NB4 (cell line): ENCODE measurements around the gene C2CD5.
"Not testable (repeated sequence)": the region's sequence is repeated elsewhere in the genome, so short reads cannot be mapped to it uniquely, and the experiment has no call there.

Source experiments
- DNase-seq: peaks from one replicate; pipeline ENCODE4 v3.0.0; 2010; ENCODE audit warnings: low read depth
- H3K4me3 ChIP-seq: one replicate; pipeline ENCODE4 v1.5.1; 2011; ENCODE audit warnings: mild to moderate bottlenecking, low read depth, low read length, moderate library complexity
- CTCF ChIP-seq: IDR thresholded peaks from one replicate; pipeline ENCODE4 v1.5.1; 2012; ENCODE audit warnings: low read depth, low read length
- MAX ChIP-seq: IDR thresholded peaks from 2 replicates; pipeline ENCODE4 v1.6.1; 2011; ENCODE audit warnings: low read depth, low read length
- MYC ChIP-seq: IDR thresholded peaks from 2 replicates; pipeline ENCODE4 v1.6.1; 2011; ENCODE audit warnings: low read depth, low read length
- POLR2A ChIP-seq: IDR thresholded peaks from 2 replicates; pipeline ENCODE4 v1.6.1; 2011; ENCODE audit warnings: mild to moderate bottlenecking; ENCODE audit not compliant: insufficient read length; ENCODE audit errors: extremely low read depth

C2CD5 gene

GRCh38 chr12:22488478-22488877, 55.9 kb downstream of the C2CD5 start:
- no peak overlapping the region for H3K4me3 ChIP-seq
- DNase-seq = no peak
- TF ChIP-seq MYC (no peak), CTCF (no peak), POLR2A (no peak)

- DNase-seq, H3K4me3 ChIP-seq: not testable (repeated sequence)
Observed at GRCh38 chr12:22487683-22488082, 56.7 kb downstream of the C2CD5 start.

GRCh38 chr12:22481547-22482104, 62.7 kb downstream of the C2CD5 start:
- DNase-seq = no peak
- TF ChIP-seq CTCF (no peak), MAX (no peak), MYC (no peak), POLR2A (no peak)
- H3K4me3 ChIP-seq = no peak overlapping the region

GRCh38 chr12:22480814-22481213, 63.5 kb downstream of the C2CD5 start:
- DNase-seq, H3K4me3 ChIP-seq: not testable (repeated sequence)

GRCh38 chr12:22480016-22480415, 64.3 kb downstream of the C2CD5 start:
- no peak for DNase-seq
- TF ChIP-seq CTCF (no peak), MAX (no peak), POLR2A (no peak), MYC (no peak)
- H3K4me3 ChIP-seq = no peak overlapping the region

- TF ChIP-seq CTCF (no peak), POLR2A (no peak), MAX (no peak), MYC (no peak)
- H3K4me3 ChIP-seq = no peak overlapping the region
- no peak for DNase-seq
Observed at GRCh38 chr12:22477894-22478287, 66.5 kb downstream of the C2CD5 start.

- DNase-seq = peak; percentile 44
- TF ChIP-seq MYC (no peak), POLR2A (no peak), CTCF (no peak), MAX (no peak)
- no peak overlapping the region for H3K4me3 ChIP-seq
Observed at GRCh38 chr12:22477166-22477893, 67.0 kb downstream of the C2CD5 start.
